Activated naive CD4-positive, alpha-beta T cell treated with anti-CD3 and anti-CD28 coated beads, Interleukin-2, amount 50 U/mL, for 24 hours (primary cell): ENCODE data around the gene ACTR6.

Experiments
- H3K27ac Mint-ChIP-seq: one replicate; pipeline ENCODE4 v1.8.0; 2021; ENCODE audit warnings: mild to moderate bottlenecking, mixed read lengths
- H3K27me3 Mint-ChIP-seq: one replicate; pipeline ENCODE4 v1.8.0; 2021; ENCODE audit warnings: mixed read lengths
- H3K36me3 Mint-ChIP-seq: one replicate; pipeline ENCODE4 v1.8.0; 2021; ENCODE audit warnings: mixed read lengths
- H3K4me1 Mint-ChIP-seq: one replicate; pipeline ENCODE4 v1.8.0; 2021; ENCODE audit warnings: mixed read lengths
- H3K4me3 Mint-ChIP-seq: one replicate; pipeline ENCODE4 v1.8.0; 2021; ENCODE audit warnings: mild to moderate bottlenecking, mixed read lengths
- H3K9me3 Mint-ChIP-seq: one replicate; pipeline ENCODE4 v1.8.0; 2021; ENCODE audit warnings: mixed read lengths

The ACTR6 gene

DNA sequence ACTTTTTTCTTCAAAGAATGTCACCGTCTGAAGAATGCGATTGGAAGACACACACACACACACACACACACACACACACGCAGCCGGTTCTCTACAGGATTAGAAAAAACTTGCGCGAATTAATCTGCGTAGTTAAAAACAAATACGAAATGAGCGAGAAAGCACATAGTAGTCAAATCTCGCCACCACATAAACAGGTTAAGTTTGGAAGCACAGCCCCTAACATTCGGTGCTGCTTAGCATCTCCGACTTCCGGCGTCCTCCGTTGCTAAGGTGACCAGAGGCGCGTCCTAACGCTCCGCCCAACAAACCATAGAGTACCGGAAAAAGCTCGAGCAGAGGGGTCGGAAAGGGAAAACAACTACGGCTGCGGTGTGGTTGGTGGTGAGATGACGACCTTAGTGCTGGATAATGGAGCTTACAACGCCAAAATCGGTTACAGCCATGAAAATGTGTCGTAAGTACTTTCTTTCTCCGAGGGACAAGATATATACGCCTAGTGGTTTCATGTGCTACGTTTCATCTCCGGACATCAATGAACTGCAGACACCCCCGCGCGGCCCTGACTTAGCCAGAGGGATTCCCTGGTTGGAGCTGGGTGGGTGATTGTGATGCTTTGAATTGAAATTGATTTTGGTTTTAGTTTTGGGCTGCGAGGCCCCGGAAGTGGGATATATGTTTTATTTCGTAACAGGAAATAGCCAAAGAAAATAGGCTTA lies at the start of gene ACTR6:
ACTR6 (plus strand) TSS at position 353 of the 719 bp plus-strand sequence; CDS start at position 390, 37 bp downstream.
- Mint-ChIP-seq H3K36me3 (peaks cover 3% of the 10 kb centered on the region), H3K27ac (peak within 1 kb of the TSS; percentile 99), H3K9me3 (no peaks in the 10 kb centered on the region), H3K4me1 (peaks cover 39% of the 10 kb centered on the region), H3K27me3 (no peaks in the 10 kb centered on the region), H3K4me3 (peak within 1 kb of the TSS; percentile 99)

DNA sequence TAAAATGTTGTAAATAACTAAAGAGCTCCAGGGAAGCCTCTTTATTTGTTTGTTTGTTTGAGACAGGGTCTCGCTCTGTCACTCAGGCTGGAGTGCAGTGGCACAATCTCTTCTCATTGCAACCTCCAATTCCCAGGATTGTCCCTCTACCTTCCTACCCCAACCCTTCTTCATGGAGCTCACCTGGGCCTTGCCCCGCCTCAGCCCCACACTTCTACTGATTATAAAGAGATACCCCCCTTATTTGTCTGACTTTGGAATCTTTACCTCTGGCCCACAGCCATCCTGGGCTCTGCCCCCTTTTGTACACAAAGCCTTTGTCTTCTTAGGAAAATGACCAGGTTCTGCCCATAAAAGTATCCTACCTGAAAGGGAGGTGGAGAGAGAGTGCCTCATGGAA lies 48.8 kb upstream of the ACTR6 start:
- Mint-ChIP-seq H3K27ac (no peak overlapping the region), H3K4me1 (peaks cover 5% of the 10 kb centered on the region), H3K9me3 (no peaks in the 10 kb centered on the region), H3K4me3 (no peak overlapping the region), H3K36me3 (peaks cover 2% of the 10 kb centered on the region), H3K27me3 (no peaks in the 10 kb centered on the region)

DNA sequence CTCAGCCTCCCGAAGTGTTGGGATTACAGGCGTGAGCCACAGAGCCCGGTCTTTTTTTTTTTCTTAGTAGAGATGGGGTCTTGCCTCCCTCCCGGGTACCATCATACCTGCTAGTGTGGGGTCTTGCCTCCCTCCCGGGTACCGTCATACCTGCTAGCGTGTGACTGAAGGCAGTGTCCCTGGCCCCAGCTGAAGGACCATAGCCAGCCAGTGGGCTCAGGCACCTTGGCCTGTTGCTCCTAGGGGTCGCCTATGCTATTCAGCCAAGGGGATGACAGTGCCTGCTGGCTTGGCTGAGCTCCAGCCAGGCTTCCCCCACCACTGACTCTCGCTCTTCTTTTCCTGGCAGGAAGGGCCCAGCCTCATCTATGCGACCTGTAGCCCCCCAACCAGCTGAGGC lies 47.5 kb upstream of the ACTR6 start:
- peaks cover 5% of the 10 kb centered on the region for H3K4me1 Mint-ChIP-seq
- no peaks in the 10 kb centered on the region for H3K9me3 Mint-ChIP-seq
- H3K27me3 Mint-ChIP-seq, result no peaks in the 10 kb centered on the region
- H3K36me3 Mint-ChIP-seq, result peaks cover 2% of the 10 kb centered on the region
- H3K27ac Mint-ChIP-seq, result no peak overlapping the region
- no peak overlapping the region for H3K4me3 Mint-ChIP-seq

DNA sequence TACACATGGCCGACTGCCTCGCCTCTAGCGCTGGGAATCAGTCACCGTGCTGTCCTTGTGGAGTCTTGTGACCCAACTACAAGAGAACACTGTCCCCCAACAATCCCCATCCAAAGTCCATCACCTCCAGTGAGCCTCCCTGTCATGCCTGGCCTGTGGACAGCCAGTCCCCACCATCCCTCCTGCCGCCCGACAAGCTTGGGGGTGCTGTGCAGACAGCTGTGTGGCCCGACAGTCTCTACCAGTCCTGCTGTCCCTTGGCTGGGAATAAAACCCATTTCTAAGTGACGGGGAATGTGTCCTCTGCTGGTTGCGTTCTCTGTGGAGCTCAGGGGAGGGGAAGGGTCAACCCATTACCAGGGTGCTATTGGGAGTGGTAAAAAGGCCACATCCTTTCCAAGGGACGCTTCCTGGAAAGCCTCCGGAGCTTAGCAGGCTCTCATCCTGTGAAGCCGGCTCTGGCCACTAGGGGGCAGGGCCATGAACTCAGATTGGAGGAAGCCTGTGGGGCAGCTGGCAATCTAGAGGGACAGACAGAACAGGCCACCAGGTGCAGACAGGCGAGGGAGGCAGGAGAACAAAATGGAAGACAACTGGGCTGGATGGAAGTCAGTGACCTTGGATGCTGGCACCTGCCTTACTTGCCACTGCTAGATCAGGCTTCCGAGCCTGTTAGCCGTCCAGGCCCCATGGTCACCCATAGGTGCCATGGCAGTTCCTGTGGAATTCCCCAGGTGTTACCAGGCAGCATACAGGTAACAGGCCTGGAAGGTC lies 46.0 kb upstream of the ACTR6 start:
- H3K9me3 Mint-ChIP-seq, result no peaks in the 10 kb centered on the region
- no peaks in the 10 kb centered on the region for H3K36me3 Mint-ChIP-seq
- no peak overlapping the region for H3K4me3 Mint-ChIP-seq
- H3K4me1 Mint-ChIP-seq, result peaks cover 5% of the 10 kb centered on the region
- no peaks in the 10 kb centered on the region for H3K27me3 Mint-ChIP-seq
- H3K27ac Mint-ChIP-seq, result peak overlapping the region; percentile 60

- Mint-ChIP-seq H3K27me3 (no peaks in the 10 kb centered on the region), H3K9me3 (no peaks in the 10 kb centered on the region), H3K36me3 (no peaks in the 10 kb centered on the region), H3K4me3 (no peak overlapping the region), H3K4me1 (peaks cover 5% of the 10 kb centered on the region), H3K27ac (peak overlapping the region; percentile 62)
Measured at GRCh38 chr12:100156731-100157426, 43.7 kb upstream of the ACTR6 start.

DNA sequence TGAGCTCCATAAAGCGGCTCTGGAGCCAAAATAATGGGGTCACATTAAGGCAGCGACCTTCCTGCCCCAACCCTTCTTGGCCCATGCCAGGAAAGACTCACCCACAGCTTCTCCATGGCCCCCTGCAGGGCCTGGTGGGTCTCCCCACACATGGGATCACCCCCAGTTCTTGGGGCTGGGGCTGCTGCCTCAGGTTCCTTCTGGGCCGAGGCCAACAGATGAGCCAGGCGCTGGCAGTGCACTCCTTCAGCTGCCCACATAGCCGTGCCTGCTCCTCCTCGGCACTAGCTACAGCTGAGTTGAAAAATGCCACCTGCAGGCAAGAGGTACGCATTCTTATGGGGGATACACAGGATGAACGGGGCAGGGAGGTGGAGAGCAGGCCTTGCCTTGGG lies 43.2 kb upstream of the ACTR6 start:
- H3K27me3 Mint-ChIP-seq, result no peaks in the 10 kb centered on the region
- no peak overlapping the region for H3K4me3 Mint-ChIP-seq
- peaks cover 5% of the 10 kb centered on the region for H3K4me1 Mint-ChIP-seq
- no peaks in the 10 kb centered on the region for H3K9me3 Mint-ChIP-seq
- H3K36me3 Mint-ChIP-seq, result no peaks in the 10 kb centered on the region
- peak overlapping the region; percentile 62 for H3K27ac Mint-ChIP-seq

DNA sequence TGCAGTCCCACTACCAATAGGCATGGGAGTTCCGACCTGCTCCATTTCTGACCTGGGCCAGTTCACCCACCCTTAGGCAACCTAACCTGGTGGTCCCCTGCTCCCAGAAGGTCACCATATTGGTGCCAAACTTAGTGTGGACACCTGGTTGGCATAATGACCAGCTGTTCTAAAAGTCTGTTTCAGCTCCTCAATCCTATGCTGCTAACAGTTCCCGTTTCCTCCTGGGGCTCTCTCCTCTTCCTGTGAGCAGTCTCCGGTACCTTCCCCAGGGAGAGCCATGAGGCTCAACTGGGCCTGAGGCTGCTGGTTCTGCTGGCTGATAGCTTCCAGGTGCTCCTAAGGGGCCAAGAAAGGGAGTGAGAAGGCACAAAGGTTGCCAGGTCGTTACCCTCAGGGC lies 42.1 kb upstream of the ACTR6 start:
- Mint-ChIP-seq H3K36me3 (no peaks in the 10 kb centered on the region), H3K27me3 (no peaks in the 10 kb centered on the region), H3K4me1 (peaks cover 7% of the 10 kb centered on the region), H3K4me3 (no peak overlapping the region), H3K27ac (no peak overlapping the region), H3K9me3 (no peaks in the 10 kb centered on the region)

- Mint-ChIP-seq H3K4me3 (no peak overlapping the region), H3K9me3 (no peaks in the 10 kb centered on the region), H3K27me3 (no peaks in the 10 kb centered on the region), H3K27ac (no peak overlapping the region), H3K4me1 (peaks cover 14% of the 10 kb centered on the region), H3K36me3 (no peaks in the 10 kb centered on the region)
Measured at GRCh38 chr12:100159391-100160104, 41.1 kb upstream of the ACTR6 start.

- no peak overlapping the region for H3K27ac Mint-ChIP-seq
- no peaks in the 10 kb centered on the region for H3K36me3 Mint-ChIP-seq
- no peaks in the 10 kb centered on the region for H3K27me3 Mint-ChIP-seq
- H3K4me1 Mint-ChIP-seq, result peaks cover 11% of the 10 kb centered on the region
- no peaks in the 10 kb centered on the region for H3K9me3 Mint-ChIP-seq
- H3K4me3 Mint-ChIP-seq, result peak overlapping the region; percentile 60
Measured at GRCh38 chr12:100163416-100164152, 37.0 kb upstream of the ACTR6 start.

DNA sequence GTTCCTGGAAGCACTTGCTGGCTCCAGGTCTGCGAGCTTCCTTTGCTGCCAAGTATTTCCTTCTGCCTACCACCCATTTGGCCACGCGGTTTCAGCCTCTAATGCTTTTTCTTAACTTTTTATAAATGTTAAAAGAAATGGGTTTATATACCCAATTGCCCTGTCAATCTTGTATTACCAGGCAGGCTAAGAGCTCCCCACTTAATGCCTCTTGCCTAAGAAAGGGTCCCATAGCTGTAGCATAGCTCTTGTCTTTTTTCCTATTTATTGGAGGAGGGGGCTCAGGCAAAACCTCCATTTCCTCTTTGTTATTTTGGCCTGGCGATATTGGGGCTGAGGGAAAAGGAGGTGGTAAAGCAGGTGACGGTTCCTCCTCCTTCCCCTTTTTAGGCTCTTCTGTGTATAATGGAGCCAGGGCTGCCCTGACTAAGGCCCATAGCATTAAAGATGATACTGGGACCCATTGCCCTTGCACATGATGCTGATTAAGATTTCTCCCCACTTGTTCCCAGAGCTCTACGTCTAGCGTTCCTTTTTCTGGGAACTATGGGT lies 36.4 kb upstream of the ACTR6 start:
- Mint-ChIP-seq H3K27ac (no peak overlapping the region), H3K9me3 (no peaks in the 10 kb centered on the region), H3K36me3 (no peaks in the 10 kb centered on the region), H3K27me3 (no peaks in the 10 kb centered on the region), H3K4me3 (peak overlapping the region; percentile 60), H3K4me1 (peaks cover 11% of the 10 kb centered on the region)

DNA sequence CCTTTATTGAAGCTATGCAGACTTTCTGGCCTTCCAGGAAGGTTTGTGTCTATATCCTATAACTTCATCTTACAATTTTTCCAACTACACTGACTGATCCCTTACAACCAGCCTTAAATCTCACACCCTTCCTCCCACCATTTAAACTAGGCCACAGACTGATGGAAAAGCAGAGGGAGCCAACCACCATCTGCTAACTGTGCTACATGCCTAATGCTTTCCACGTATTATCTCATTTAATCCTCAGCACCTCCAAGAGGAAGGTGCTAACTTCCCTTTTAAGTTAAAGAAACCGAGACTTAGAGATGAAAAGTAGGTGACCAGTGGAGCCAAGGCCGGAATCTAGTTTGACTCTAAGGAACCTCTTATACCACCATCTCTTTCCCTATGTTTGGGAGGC lies 35.3 kb upstream of the ACTR6 start:
- Mint-ChIP-seq H3K4me3 (no peak overlapping the region), H3K9me3 (no peaks in the 10 kb centered on the region), H3K36me3 (no peaks in the 10 kb centered on the region), H3K4me1 (peaks cover 11% of the 10 kb centered on the region), H3K27ac (no peak overlapping the region), H3K27me3 (no peaks in the 10 kb centered on the region)

- H3K4me1 Mint-ChIP-seq, result peaks cover 11% of the 10 kb centered on the region
- no peaks in the 10 kb centered on the region for H3K36me3 Mint-ChIP-seq
- no peak overlapping the region for H3K4me3 Mint-ChIP-seq
- no peaks in the 10 kb centered on the region for H3K9me3 Mint-ChIP-seq
- no peak overlapping the region for H3K27ac Mint-ChIP-seq
- H3K27me3 Mint-ChIP-seq, result no peaks in the 10 kb centered on the region
Measured at GRCh38 chr12:100166232-100166631, 34.4 kb upstream of the ACTR6 start.

- Mint-ChIP-seq H3K9me3 (no peaks in the 10 kb centered on the region), H3K27me3 (no peaks in the 10 kb centered on the region), H3K27ac (no peak overlapping the region), H3K4me3 (no peak overlapping the region), H3K4me1 (peaks cover 9% of the 10 kb centered on the region), H3K36me3 (peaks cover 1% of the 10 kb centered on the region)
Measured at GRCh38 chr12:100168562-100168961, 32.1 kb upstream of the ACTR6 start.

- no peak overlapping the region for H3K27ac Mint-ChIP-seq
- H3K4me3 Mint-ChIP-seq, result no peak overlapping the region
- H3K9me3 Mint-ChIP-seq, result no peaks in the 10 kb centered on the region
- H3K36me3 Mint-ChIP-seq, result peaks cover 1% of the 10 kb centered on the region
- H3K4me1 Mint-ChIP-seq, result peaks cover 1% of the 10 kb centered on the region
- no peaks in the 10 kb centered on the region for H3K27me3 Mint-ChIP-seq
Measured at GRCh38 chr12:100169345-100169744, 31.3 kb upstream of the ACTR6 start.
